Neuron (in vitro differentiated cells): Measurements from ENCODE around the gene PDZD4.

Experiments
- H2AFZ ChIP-seq: one replicate; pipeline ENCODE4 v1.6.1; 2013; ENCODE audit warnings: low read depth, mild to moderate bottlenecking, inconsistent platforms, low read length, moderate library complexity
- H3K27me3 ChIP-seq: one replicate; pipeline ENCODE4 v1.6.1; 2013; ENCODE audit warnings: low read length; ENCODE audit not compliant: insufficient read depth
- H3K36me3 ChIP-seq: one replicate; pipeline ENCODE4 v1.6.1; 2013; ENCODE audit warnings: low read length; ENCODE audit not compliant: insufficient read depth
- H3K4me1 ChIP-seq: one replicate; pipeline ENCODE4 v1.6.1; 2013; ENCODE audit warnings: low read length; ENCODE audit not compliant: insufficient read depth
- H3K4me3 ChIP-seq: 2 replicates; pipeline ENCODE4 v1.5.1; 2013; ENCODE audit warnings: mild to moderate bottlenecking, low read length, moderate library complexity
- H3K9me3 ChIP-seq: one replicate; pipeline ENCODE4 v1.6.1; 2013; ENCODE audit warnings: low read length

The PDZD4 gene

GRCh38 chrX:153793291-153793690 lies 37.1 kb downstream of the PDZD4 start:
- H2AFZ ChIP-seq, result no peak overlapping the region
- H3K4me1 ChIP-seq, result peaks cover 17% of the 10 kb centered on the region
- H3K27me3 ChIP-seq, result peaks cover 3% of the 10 kb centered on the region
- peak overlapping the region; percentile 75 for H3K4me3 ChIP-seq
- no peaks in the 10 kb centered on the region for H3K9me3 ChIP-seq
- H3K36me3 ChIP-seq, result peaks cover 8% of the 10 kb centered on the region

GRCh38 chrX:153792368-153792767 lies 38.0 kb downstream of the PDZD4 start:
- Histone ChIP-seq H3K27me3 (peaks cover 3% of the 10 kb centered on the region), H3K4me1 (peaks cover 17% of the 10 kb centered on the region), H3K36me3 (peaks cover 6% of the 10 kb centered on the region), H3K4me3 (no peak overlapping the region), H3K9me3 (no peaks in the 10 kb centered on the region), H2AFZ (no peak overlapping the region)

GRCh38 chrX:153791104-153791852 lies 39.1 kb downstream of the PDZD4 start:
- Histone ChIP-seq H3K4me3 (no peak overlapping the region), H3K27me3 (peaks cover 4% of the 10 kb centered on the region), H3K36me3 (peaks cover 4% of the 10 kb centered on the region), H3K9me3 (no peaks in the 10 kb centered on the region), H2AFZ (no peak overlapping the region), H3K4me1 (peaks cover 17% of the 10 kb centered on the region)

GRCh38 chrX:153789654-153790053 lies 40.7 kb downstream of the PDZD4 start:
- Histone ChIP-seq H2AFZ (no peak overlapping the region), H3K4me1 (peaks cover 7% of the 10 kb centered on the region), H3K36me3 (peaks cover 4% of the 10 kb centered on the region), H3K4me3 (no peak overlapping the region), H3K9me3 (no peaks in the 10 kb centered on the region), H3K27me3 (peaks cover 5% of the 10 kb centered on the region)

- no peaks in the 10 kb centered on the region for H3K4me1 ChIP-seq
- H2AFZ ChIP-seq, result no peak overlapping the region
Measured at GRCh38 chrX:153786669-153787068, 43.7 kb downstream of the PDZD4 start.

GRCh38 chrX:153784325-153784967 lies 45.9 kb downstream of the PDZD4 start:
- Histone ChIP-seq H3K36me3 (peaks cover 4% of the 10 kb centered on the region), H3K4me1 (no peaks in the 10 kb centered on the region), H3K4me3 (no peak overlapping the region), H2AFZ (no peak overlapping the region), H3K27me3 (peaks cover 2% of the 10 kb centered on the region), H3K9me3 (no peaks in the 10 kb centered on the region)

More at GRCh38 chrX:153786669-153787068, 43.7 kb downstream of the PDZD4 start:
- Histone ChIP-seq H3K27me3 (peaks cover 2% of the 10 kb centered on the region), H3K9me3 (no peaks in the 10 kb centered on the region), H3K4me3 (no peak overlapping the region), H3K36me3 (peaks cover 4% of the 10 kb centered on the region)

GRCh38 chrX:153783378-153784013 lies 46.8 kb downstream of the PDZD4 start:
- Histone ChIP-seq H3K27me3 (peaks cover 2% of the 10 kb centered on the region), H2AFZ (no peak overlapping the region), H3K36me3 (peaks cover 4% of the 10 kb centered on the region), H3K4me3 (no peak overlapping the region), H3K9me3 (no peaks in the 10 kb centered on the region), H3K4me1 (no peaks in the 10 kb centered on the region)

- peaks cover 4% of the 10 kb centered on the region for H3K36me3 ChIP-seq
- H2AFZ ChIP-seq, result no peak overlapping the region
- no peak overlapping the region for H3K4me3 ChIP-seq
- peaks cover 2% of the 10 kb centered on the region for H3K27me3 ChIP-seq
- H3K9me3 ChIP-seq, result no peaks in the 10 kb centered on the region
- H3K4me1 ChIP-seq, result no peaks in the 10 kb centered on the region
Measured at GRCh38 chrX:153782871-153783270, 47.5 kb downstream of the PDZD4 start.

- no peak overlapping the region for H2AFZ ChIP-seq
- H3K27me3 ChIP-seq, result peaks cover 2% of the 10 kb centered on the region
- H3K9me3 ChIP-seq, result no peaks in the 10 kb centered on the region
- no peaks in the 10 kb centered on the region for H3K4me1 ChIP-seq
- H3K4me3 ChIP-seq, result no peak overlapping the region
- H3K36me3 ChIP-seq, result peaks cover 1% of the 10 kb centered on the region
Measured at GRCh38 chrX:153782313-153782712, 48.0 kb downstream of the PDZD4 start.

GRCh38 chrX:153781428-153782047 lies 48.8 kb downstream of the PDZD4 start:
- H2AFZ ChIP-seq, result no peak overlapping the region
- H3K36me3 ChIP-seq, result no peaks in the 10 kb centered on the region
- peaks cover 2% of the 10 kb centered on the region for H3K27me3 ChIP-seq
- no peak overlapping the region for H3K4me3 ChIP-seq
- H3K4me1 ChIP-seq, result no peaks in the 10 kb centered on the region
- H3K9me3 ChIP-seq, result no peaks in the 10 kb centered on the region

- Histone ChIP-seq H2AFZ (no peak within 1 kb of the TSS), H3K9me3 (no peaks in the 10 kb centered on the region), H3K36me3 (no peaks in the 10 kb centered on the region), H3K4me3 (no peak within 1 kb of the TSS), H3K27me3 (no peaks in the 10 kb centered on the region), H3K4me1 (no peaks in the 10 kb centered on the region)
Measured at GRCh38 chrX:153780678-153781427, 49.5 kb downstream of the PDZD4 start, which contains the start of gene SRPK3. SRPK3 (plus strand) TSS chrX:153781041; CDS start chrX:153781087, 46 bp downstream.

- H3K36me3 ChIP-seq, result no peaks in the 10 kb centered on the region
- H3K4me3 ChIP-seq, result no peak overlapping the region
- no peaks in the 10 kb centered on the region for H3K9me3 ChIP-seq
- H3K4me1 ChIP-seq, result no peaks in the 10 kb centered on the region
- H2AFZ ChIP-seq, result no peak overlapping the region
- no peaks in the 10 kb centered on the region for H3K27me3 ChIP-seq
Measured at GRCh38 chrX:153779891-153780677, 50.3 kb downstream of the PDZD4 start.
